ENCODE data around the gene MSMP.

DNA sequence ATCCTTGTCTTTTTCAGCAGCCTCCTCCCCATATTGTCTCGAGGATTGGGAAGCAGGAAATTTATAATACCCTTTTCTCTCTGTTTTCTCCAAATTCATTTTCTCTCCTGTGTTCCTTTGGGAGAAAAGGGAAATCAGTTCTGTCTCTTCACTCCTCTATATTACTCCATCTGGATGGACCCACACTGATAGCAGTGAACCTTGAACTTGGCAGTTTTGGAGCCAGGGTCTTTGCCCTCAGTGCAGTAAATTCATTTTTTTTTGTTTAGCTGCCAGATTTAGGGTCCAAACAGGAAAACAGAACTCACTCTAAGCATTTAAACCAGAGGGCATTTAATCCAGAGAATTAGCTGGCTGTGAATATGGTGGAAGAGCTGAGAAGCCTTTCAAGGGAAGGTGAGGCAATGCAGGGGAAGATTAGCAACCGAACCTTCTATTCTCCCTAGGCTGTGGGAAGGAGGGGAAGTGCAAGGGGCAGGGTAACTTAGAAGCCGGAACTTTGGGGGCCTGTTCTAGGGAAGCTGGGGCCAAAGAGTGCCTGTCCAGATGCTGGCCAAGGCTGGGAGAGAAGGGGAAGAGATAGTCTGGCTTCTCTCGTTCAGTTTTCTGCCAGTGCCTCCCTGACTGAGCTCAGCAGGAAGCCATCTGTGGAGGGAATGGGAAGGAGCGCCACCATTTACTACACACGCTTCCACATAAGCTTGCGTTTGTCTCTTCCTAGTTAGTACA lies 21.0 kb upstream of the MSMP start:
- TF ChIP-seq ZNF347 (CRISPR knock-in tag; IDR thresholded peaks at IDR 0.05; ENCODE audit: low read depth): no peak
- TF ChIP-seq NFE2L1 (tag; IDR thresholded peaks at IDR 0.05; ENCODE audit: borderline replicate concordance, low read depth): no peak
- TF ChIP-seq PHF21A (IDR thresholded peaks at IDR 0.05; ENCODE audit: borderline replicate concordance, low read depth): no peak
- TF ChIP-seq POLR2AphosphoS5 (IDR thresholded peaks at IDR 0.05; ENCODE audit: control insufficient read depth, insufficient read depth, low read depth, low read length): no peak
- TF ChIP-seq ETV5 (CRISPR knock-in tag; IDR thresholded peaks at IDR 0.05; ENCODE audit: low read depth): no peak

Data from K562 (cell line).